ENCODE results near the gene ZNF385B.

Gene ZNF385B

DNA sequence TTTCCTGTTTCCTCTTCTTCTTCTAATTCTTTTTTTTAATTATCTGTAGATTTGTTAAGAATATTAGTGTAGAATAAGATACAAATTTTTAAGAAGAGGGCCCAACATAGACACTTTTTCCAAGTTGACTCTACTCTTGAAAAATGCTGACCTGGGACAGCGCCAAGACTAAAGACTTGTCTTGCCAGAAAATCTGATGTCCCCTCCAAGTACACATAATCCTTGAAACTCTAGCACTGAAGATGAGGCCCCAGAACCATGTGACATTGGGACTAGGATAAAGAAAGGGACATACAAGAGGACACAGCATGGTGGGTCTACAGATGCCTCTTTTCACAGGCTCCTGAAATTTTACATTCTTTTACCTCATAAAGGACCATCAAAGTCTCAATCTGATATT lies 325.2 kb downstream of the ZNF385B start:
- CTCF ChIA-PET, result no interaction called here

DNA sequence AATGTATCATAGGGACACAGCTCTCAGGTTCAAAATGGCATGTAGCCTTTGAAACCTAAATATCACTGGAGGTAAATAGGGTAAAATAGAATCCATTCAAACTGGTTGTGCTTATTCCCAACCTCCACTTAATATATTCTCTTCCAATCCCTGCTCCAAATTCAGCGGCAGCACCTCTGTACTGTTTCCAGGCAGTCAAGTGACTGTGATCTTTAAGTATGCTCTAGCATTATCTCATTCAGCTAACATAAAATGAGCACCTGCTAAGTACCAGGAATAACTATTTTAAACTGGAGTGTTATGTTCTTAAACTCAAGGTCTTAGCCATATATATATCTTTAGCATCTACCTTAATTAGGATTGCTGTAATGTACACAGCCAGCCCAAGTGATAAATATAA lies 327.5 kb downstream of the ZNF385B start:
- Histone ChIP-seq H3K9me3 (ENCODE audit: control insufficient read depth, insufficient read depth, low read depth, low read length) (no peaks in the 10 kb centered on the region), H3K27ac (ENCODE audit: extremely low read depth, low read depth, low read length) (no peak overlapping the region), H3K4me3 (ENCODE audit: low read depth, low read length) (no peak overlapping the region), H3K36me3 (ENCODE audit: control insufficient read depth in 2 of 2, insufficient read depth in 1 of 2, low read length in 2 of 2) (no peaks in the 10 kb centered on the region), H3K4me1 (ENCODE audit: control insufficient read depth, insufficient read depth, low read length) (no peaks in the 10 kb centered on the region)
- ChIA-PET POLR2A (no interaction called here), CTCF (interaction anchor here (0.7 kb wide), 1 partner anchor 1374 kb away, joined by 3 read pairs; no protein-coding TSS in a partner anchor)
- TF ChIP-seq ZNF423 (tag by site-specific recombination; IDR thresholded peaks at IDR 0.05) (no peak), ZNF19 (tag by site-specific recombination; IDR thresholded peaks at IDR 0.05; ENCODE audit: low read depth) (no peak), BCL11B (tag by site-specific recombination; IDR thresholded peaks at IDR 0.05; ENCODE audit: low read depth) (no peak), ZNF596 (tag by site-specific recombination; IDR thresholded peaks at IDR 0.05) (no peak), KLF7 (tag by site-specific recombination; IDR thresholded peaks at IDR 0.05; ENCODE audit: borderline replicate concordance) (no peak), KLF10 (tag by site-specific recombination; IDR thresholded peaks at IDR 0.05) (no peak)

More for the DNA sequence above, 325.2 kb downstream of the ZNF385B start:
- no peaks in the 10 kb centered on the region for H3K36me3 ChIP-seq (ENCODE audit: control insufficient read depth in 2 of 2, insufficient read depth in 1 of 2, low read length in 2 of 2)
- POLR2A ChIA-PET, result no interaction called here
- H3K9me3 ChIP-seq (ENCODE audit: control insufficient read depth, insufficient read depth, low read depth, low read length), result no peaks in the 10 kb centered on the region
- no peak overlapping the region for H3K27ac ChIP-seq (ENCODE audit: extremely low read depth, low read depth, low read length)
- no peak overlapping the region for H3K4me3 ChIP-seq (ENCODE audit: low read depth, low read length)
- TF ChIP-seq ZNF510 (tag by site-specific recombination; IDR thresholded peaks at IDR 0.05; ENCODE audit: insufficient replicate concordance) (no peak), ZNF24 (tag by site-specific recombination; IDR thresholded peaks at IDR 0.05) (no peak)
- no peaks in the 10 kb centered on the region for H3K4me1 ChIP-seq (ENCODE audit: control insufficient read depth, insufficient read depth, low read length)

DNA sequence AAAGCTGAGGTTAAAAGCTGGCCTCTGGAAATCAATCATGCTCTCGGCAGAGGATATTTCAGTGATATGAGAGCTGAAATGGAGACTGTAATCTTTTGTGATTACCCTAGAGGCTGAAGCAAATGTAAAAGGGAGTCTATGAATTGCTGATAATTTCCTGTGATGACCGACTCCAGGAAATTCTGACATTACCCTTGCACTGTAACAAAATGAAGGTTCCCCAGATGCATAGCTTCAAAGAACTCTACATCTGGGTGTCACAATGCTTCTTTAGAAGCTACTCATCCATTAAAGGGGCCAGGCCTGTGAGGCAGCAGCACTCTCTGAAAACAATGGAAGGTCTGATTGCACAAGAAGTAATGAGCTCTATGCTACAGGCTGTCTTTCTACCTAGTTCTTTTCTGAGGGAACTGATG lies 328.5 kb downstream of the ZNF385B start:
- Histone ChIP-seq H3K27ac (ENCODE audit: extremely low read depth, low read depth, low read length) (no peak overlapping the region), H3K36me3 (ENCODE audit: control insufficient read depth in 2 of 2, insufficient read depth in 1 of 2, low read length in 2 of 2) (no peaks in the 10 kb centered on the region), H3K4me1 (ENCODE audit: control insufficient read depth, insufficient read depth, low read length) (no peaks in the 10 kb centered on the region), H3K9me3 (ENCODE audit: control insufficient read depth, insufficient read depth, low read depth, low read length) (no peaks in the 10 kb centered on the region), H3K4me3 (ENCODE audit: low read depth, low read length) (no peak overlapping the region)
- CTCF ChIA-PET, result no interaction called here
- no peak for TF ChIP-seq ZNF335 (tag by site-specific recombination; conservative IDR thresholded peaks at IDR 0.05)
- TF ChIP-seq ZNF449 (tag by site-specific recombination; IDR thresholded peaks at IDR 0.05), result no peak
- TF ChIP-seq OSR2 (tag by site-specific recombination; IDR thresholded peaks at IDR 0.05), result no peak
- no peak for TF ChIP-seq SCRT2 (tag by site-specific recombination; IDR thresholded peaks at IDR 0.05)
- TF ChIP-seq, protein P1, sequence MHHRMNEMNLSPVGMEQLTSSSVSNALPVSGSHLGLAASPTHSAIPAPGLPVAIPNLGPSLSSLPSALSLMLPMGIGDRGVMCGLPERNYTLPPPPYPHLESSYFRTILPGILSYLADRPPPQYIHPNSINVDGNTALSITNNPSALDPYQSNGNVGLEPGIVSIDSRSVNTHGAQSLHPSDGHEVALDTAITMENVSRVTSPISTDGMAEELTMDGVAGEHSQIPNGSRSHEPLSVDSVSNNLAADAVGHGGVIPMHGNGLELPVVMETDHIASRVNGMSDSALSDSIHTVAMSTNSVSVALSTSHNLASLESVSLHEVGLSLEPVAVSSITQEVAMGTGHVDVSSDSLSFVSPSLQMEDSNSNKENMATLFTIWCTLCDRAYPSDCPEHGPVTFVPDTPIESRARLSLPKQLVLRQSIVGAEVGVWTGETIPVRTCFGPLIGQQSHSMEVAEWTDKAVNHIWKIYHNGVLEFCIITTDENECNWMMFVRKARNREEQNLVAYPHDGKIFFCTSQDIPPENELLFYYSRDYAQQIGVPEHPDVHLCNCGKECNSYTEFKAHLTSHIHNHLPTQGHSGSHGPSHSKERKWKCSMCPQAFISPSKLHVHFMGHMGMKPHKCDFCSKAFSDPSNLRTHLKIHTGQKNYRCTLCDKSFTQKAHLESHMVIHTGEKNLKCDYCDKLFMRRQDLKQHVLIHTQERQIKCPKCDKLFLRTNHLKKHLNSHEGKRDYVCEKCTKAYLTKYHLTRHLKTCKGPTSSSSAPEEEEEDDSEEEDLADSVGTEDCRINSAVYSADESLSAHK (tag by site-specific recombination; IDR thresholded peaks at IDR 0.05), result no peak
- no peak for TF ChIP-seq ZNF341 (tag by site-specific recombination; IDR thresholded peaks at IDR 0.05; ENCODE audit: low read depth)
- TF ChIP-seq ZNF394 (tag by site-specific recombination; IDR thresholded peaks at IDR 0.05; ENCODE audit: borderline replicate concordance), result no peak
- no peak for TF ChIP-seq ZFP3 (tag by site-specific recombination; IDR thresholded peaks at IDR 0.05; ENCODE audit: low read depth)
- no peak for TF ChIP-seq ZNF558 (tag by site-specific recombination; IDR thresholded peaks at IDR 0.05)
- TF ChIP-seq ZNF768 (tag by site-specific recombination; IDR thresholded peaks at IDR 0.05), result no peak
- POLR2A ChIA-PET, result no interaction called here
